NK-92 treated with Interleukin-12 subunit alpha and Interleukin-12 subunit beta, amount 100 ng/mL, for 24 hours (cell line): Measurements from ENCODE around the gene UBD.

ENCODE experiments used
- DNase-seq: peaks from one replicate; lab custom pipeline; 2025; lab: John Stamatoyannopoulos, UW

UBD gene

DNA sequence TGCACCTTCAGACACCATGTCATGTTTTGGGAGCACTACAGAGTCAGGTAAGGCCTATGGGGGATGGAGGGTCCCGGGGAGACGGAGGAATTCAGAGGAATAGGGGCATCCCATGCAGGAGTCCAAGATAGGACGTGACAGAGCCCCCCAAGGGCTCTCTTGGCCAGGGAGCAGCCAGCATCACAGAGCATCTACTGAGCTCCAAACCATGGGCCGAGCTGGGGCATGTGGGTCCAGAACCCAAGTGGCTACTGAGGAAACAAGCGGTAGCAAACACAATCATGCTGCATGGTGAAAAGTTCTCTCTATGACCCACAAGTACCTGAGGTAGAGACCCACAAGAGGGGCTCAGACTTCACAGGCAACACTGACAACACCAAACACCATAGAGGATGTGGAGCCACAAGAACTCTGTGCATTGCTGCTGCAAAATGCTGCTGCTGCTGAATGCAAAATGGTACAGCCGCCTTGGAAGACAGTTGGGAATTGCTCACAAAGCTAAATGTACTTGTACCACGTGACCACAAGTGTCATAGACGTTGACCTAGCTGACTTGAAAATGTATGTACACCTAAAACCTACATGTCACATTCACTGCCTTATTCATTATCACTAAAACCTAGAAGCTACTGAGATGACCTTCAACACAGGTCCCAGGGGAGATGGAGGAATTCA is 38.4 kb downstream of the UBD start:
- DNase-seq, result no peak

- no peak for DNase-seq
Measured at GRCh38 chr6:29520232-29520631, 39.3 kb downstream of the UBD start.

GRCh38 chr6:29519291-29520010 is 40.1 kb downstream of the UBD start:
- DNase-seq, result no peak

DNA sequence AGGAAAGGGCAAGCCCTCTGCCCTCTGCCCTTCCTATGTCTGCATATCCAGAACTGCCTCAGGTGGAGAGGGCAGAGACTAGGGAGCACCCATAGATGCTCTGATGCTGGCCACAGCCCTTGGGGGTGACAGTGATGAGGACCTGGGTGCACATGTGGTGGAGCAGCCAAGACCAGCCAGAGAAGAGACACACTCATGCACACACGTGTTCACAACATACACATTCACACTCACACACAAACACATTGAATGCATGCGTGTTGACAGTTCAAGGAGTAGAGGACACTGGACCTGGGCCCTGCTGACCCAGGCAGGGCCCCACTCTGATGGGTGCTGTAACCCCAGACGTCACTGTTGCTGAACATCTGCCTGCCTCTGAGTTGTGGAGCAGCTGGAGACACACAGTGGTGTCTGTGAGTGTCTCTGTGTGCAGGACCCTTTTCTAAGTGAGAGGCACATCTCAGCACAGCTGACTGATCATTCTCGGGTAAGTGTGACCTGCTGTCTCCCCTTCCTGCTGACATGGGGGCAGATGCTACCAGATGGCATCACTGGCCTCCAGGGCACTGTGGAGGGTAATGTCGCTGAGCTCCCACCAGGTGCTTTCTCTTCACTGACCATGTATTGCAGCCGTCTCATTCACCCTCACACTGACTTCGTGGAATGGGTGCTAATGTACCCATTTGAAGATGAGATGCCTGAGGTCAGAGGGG is 41.6 kb downstream of the UBD start:
- no peak for DNase-seq

DNA sequence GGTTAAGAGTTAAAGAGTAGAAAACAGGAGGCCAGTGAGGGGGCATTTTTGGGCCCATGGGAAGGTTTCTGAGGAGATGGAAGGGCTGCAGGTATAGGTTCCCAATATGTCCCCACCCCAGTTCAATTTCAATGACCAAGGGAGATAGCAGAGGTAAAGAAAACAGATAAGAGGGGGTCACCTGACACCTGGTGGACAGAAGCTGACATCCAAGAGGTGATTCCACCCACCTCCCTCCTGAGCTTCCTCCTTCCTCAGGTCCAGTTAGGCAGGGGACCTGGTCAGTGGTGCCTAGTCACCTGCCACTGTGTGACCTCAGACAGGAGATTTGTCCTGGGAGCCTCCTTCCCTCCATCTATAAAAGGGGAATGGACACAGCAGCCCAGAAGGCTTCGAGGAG is 42.3 kb downstream of the UBD start:
- DNase-seq, result no peak

DNA sequence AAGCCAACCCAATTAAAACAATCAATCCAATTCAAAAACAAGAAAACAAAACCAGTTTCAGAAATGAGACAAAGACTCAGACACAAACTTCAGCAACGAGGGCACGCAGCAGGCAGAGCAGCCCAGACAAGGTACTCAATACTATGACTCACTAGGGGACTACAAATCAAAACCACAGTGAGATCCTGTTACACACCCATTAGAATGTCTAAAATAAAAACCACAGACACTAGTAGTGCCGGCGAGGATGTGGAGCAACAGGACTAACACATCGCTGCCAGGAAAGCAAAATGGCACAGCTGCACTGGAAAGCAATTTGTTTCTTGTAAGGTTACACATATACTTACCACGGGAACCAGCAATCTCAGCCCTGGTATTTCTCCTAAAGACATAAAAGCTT is 43.4 kb downstream of the UBD start:
- DNase-seq, result peak; percentile 48

DNA sequence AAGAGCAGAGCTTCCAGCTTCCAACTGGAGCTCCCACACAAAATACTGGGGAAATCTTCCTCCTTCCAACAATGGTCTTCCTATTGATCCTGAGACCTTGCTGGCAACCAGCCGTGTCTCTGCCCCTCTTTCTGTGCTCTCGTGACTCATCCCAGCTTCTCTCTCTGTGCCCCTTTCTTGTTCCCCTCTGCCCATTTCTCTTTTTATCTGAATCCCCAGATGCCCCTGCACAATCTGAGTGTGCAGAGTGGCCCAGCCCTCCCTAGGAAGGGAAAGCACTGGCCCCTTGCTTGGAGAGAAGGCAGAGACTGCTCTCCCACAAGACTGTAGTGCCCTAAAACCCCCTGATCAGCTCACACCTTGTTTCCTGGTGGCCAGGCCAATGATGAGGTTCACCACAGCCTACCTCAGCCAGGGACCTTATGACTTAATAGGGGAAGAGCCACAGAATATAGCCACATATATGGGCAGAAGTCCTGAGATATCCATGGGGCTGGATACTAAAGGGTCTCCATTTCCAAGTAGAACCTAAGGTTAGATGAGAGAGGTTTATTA is 48.7 kb downstream of the UBD start:
- no peak for DNase-seq

DNA sequence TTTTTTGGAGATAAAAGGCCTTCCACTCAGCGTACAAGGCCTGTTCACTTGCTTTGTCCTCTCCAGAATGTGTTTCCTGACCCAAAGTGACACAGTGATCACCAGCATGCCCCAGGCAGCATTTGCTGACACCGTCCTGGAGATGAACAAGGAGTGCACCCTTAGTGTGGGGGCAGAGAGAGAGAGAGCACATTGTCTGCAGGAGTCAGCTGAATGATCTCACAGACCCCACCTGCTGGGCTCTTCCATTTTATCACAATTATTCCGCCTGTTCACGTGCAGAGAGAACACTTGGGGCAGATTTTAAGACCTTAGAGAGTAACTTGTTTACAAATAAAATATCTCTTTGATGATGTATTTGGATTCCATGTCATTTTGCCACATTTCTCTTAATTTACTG is 49.3 kb downstream of the UBD start:
- DNase-seq, result no peak

DNA sequence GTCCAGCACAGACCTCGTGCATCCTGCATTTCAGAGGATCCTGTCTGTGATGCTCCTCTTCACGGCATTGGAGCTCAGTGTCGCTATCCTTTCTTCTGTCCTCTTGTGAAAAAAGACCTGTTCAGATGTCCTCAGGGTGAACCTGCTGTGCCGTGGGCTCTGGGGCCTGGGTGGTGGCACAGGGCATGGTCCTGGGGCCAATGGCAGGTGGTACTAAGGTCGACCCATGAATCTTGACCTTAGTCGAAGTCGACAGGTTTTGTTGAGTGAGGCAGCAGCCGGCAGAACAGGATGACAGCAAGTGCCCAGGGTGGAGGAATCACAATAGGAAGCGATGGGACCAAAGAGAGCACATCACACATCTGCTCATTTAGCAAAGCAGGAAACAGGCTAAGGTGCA is 49.8 kb downstream of the UBD start:
- no peak for DNase-seq

GRCh38 chr6:29509239-29509638 is 50.3 kb downstream of the UBD start:
- DNase-seq, result no peak

DNA sequence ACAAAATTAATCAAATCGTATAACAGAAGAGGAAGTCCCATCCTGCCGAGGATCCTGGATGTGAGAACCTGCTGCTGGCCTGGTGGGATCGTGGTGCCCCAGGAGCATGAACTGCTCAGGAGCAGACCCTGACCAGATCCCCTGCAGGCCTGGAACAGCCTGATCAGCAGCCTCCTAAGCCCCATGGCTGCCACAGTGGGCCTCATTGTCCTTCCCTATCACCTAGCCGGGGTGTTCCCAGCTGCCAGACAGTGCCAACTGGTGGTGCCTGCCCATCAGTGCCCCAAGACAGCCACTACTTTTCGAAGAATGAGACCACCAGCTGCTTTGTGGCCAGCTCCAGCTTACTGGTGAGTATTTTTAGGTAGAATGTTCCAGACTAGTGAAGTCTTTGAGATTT is 52.2 kb downstream of the UBD start:
- no peak for DNase-seq

GRCh38 chr6:29506446-29507067 is 53.0 kb downstream of the UBD start:
- DNase-seq, result no peak

DNA sequence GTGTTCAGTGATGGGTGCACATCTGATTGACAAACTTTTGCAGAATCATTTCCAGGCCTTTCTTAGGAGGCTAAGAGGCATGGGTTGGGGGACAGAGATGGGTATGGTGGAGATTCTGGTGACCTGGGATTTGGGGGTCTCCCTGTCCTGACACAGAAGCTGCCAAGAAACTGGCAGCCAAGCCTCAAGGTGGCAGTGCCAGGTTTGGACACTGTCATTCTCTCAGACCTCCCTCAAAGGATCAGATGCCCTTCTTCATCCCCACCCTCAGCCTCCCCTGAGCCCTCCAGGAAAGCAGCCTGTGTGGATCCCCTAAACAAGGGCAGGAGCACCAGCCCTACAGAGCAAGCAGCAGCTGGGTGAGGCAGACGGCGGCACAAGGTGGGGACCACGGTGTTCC is 53.7 kb downstream of the UBD start:
- DNase-seq, result no peak
